ENCODE data around the gene SHOC1. TPM values are rescaled to one million over a fixed set of nuclear protein-coding genes. Genes with fewer than 3 reads are reported as not detected.

Gene SHOC1
- total RNA-seq, 1 donor: under 0.01 TPM

- H3K27ac ChIP-seq (ENCODE audit: low read depth, low read length): no peak overlapping the region
- no peaks in the 10 kb centered on the region for H3K9me3 ChIP-seq (ENCODE audit: low read depth, low read length)
- DNase-seq (ENCODE audit: insufficient read length, low spot score, missing footprints): peak; percentile 75
- H3K4me2 ChIP-seq (ENCODE audit: insufficient read depth, low read length): no peak overlapping the region
- no peaks in the 10 kb centered on the region for H4K20me1 ChIP-seq (ENCODE audit: insufficient read depth, low read length)
- peaks cover 15% of the 10 kb centered on the region for H3K4me1 ChIP-seq (ENCODE audit: insufficient read depth, low read length)
- no peaks in the 10 kb centered on the region for H3K27me3 ChIP-seq (ENCODE audit: insufficient read depth, low read length)
- H3K4me3 ChIP-seq (ENCODE audit: insufficient read depth, low read length): no peak overlapping the region
- no peak for TF ChIP-seq CTCF (IDR thresholded peaks at IDR 0.05; ENCODE audit: extremely low read depth, low read depth, low read length)
- H2AFZ ChIP-seq (ENCODE audit: low read length): no peak overlapping the region
- no peaks in the 10 kb centered on the region for H3K36me3 ChIP-seq (ENCODE audit: insufficient read depth, low read length)
- no peaks in the 10 kb centered on the region for H3K79me2 ChIP-seq (ENCODE audit: insufficient read depth, low read length)
These were observed 39.2 kb upstream of the SHOC1 start for GRCh38 chr9:111833941-111834340.

- no peak for DNase-seq (ENCODE audit: insufficient read length, low spot score, missing footprints)
These were observed 37.7 kb upstream of the SHOC1 start for GRCh38 chr9:111832449-111832848.

GRCh38 chr9:111831371-111832108, 36.8 kb upstream of the SHOC1 start:
- Histone ChIP-seq H4K20me1 (ENCODE audit: insufficient read depth, low read length) (no peaks in the 10 kb centered on the region), H3K79me2 (ENCODE audit: insufficient read depth, low read length) (no peaks in the 10 kb centered on the region), H3K27me3 (ENCODE audit: insufficient read depth, low read length) (no peaks in the 10 kb centered on the region), H3K36me3 (ENCODE audit: insufficient read depth, low read length) (no peaks in the 10 kb centered on the region), H3K27ac (ENCODE audit: low read depth, low read length) (no peak overlapping the region), H3K9me3 (ENCODE audit: low read depth, low read length) (no peaks in the 10 kb centered on the region), H3K4me3 (ENCODE audit: insufficient read depth, low read length) (no peak overlapping the region), H3K4me2 (ENCODE audit: insufficient read depth, low read length) (no peak overlapping the region), H3K4me1 (ENCODE audit: insufficient read depth, low read length) (peaks cover 12% of the 10 kb centered on the region), H2AFZ (ENCODE audit: low read length) (no peak overlapping the region)
- no peak for DNase-seq (ENCODE audit: insufficient read length, low spot score, missing footprints)
- no peak for TF ChIP-seq CTCF (IDR thresholded peaks at IDR 0.05; ENCODE audit: extremely low read depth, low read depth, low read length)

More at GRCh38 chr9:111832449-111832848, 37.7 kb upstream of the SHOC1 start:
- Histone ChIP-seq H4K20me1 (ENCODE audit: insufficient read depth, low read length) (no peaks in the 10 kb centered on the region), H3K9me3 (ENCODE audit: low read depth, low read length) (no peaks in the 10 kb centered on the region), H2AFZ (ENCODE audit: low read length) (no peak overlapping the region), H3K4me3 (ENCODE audit: insufficient read depth, low read length) (no peak overlapping the region), H3K79me2 (ENCODE audit: insufficient read depth, low read length) (no peaks in the 10 kb centered on the region), H3K27me3 (ENCODE audit: insufficient read depth, low read length) (no peaks in the 10 kb centered on the region), H3K4me1 (ENCODE audit: insufficient read depth, low read length) (peaks cover 12% of the 10 kb centered on the region), H3K4me2 (ENCODE audit: insufficient read depth, low read length) (no peak overlapping the region), H3K27ac (ENCODE audit: low read depth, low read length) (no peak overlapping the region), H3K36me3 (ENCODE audit: insufficient read depth, low read length) (no peaks in the 10 kb centered on the region)
- no peak for TF ChIP-seq CTCF (IDR thresholded peaks at IDR 0.05; ENCODE audit: extremely low read depth, low read depth, low read length)

GRCh38 chr9:111828193-111828592, 33.5 kb upstream of the SHOC1 start:
- H4K20me1 ChIP-seq (ENCODE audit: insufficient read depth, low read length): no peaks in the 10 kb centered on the region
- no peaks in the 10 kb centered on the region for H3K9me3 ChIP-seq (ENCODE audit: low read depth, low read length)
- H3K4me2 ChIP-seq (ENCODE audit: insufficient read depth, low read length): no peak overlapping the region
- H2AFZ ChIP-seq (ENCODE audit: low read length): no peak overlapping the region
- no peak for DNase-seq (ENCODE audit: insufficient read length, low spot score, missing footprints)
- H3K4me3 ChIP-seq (ENCODE audit: insufficient read depth, low read length): no peak overlapping the region
- peaks cover 6% of the 10 kb centered on the region for H3K4me1 ChIP-seq (ENCODE audit: insufficient read depth, low read length)
- H3K36me3 ChIP-seq (ENCODE audit: insufficient read depth, low read length): no peaks in the 10 kb centered on the region
- no peaks in the 10 kb centered on the region for H3K79me2 ChIP-seq (ENCODE audit: insufficient read depth, low read length)
- no peaks in the 10 kb centered on the region for H3K27me3 ChIP-seq (ENCODE audit: insufficient read depth, low read length)
- TF ChIP-seq CTCF (IDR thresholded peaks at IDR 0.05; ENCODE audit: extremely low read depth, low read depth, low read length): peak; percentile 10
- H3K27ac ChIP-seq (ENCODE audit: low read depth, low read length): no peak overlapping the region
